Femur (tissue), 1 donor: ENCODE data around the gene COLGALT1.
"Not testable (repeated sequence)": the region's sequence is repeated elsewhere in the genome, so short reads cannot be mapped to it uniquely, and the experiment has no call there.

ENCODE experiments used
- DNase-seq: peaks from one replicate; pipeline ENCODE4 v3.0.0-alpha.2; 2017

The COLGALT1 gene

DNA sequence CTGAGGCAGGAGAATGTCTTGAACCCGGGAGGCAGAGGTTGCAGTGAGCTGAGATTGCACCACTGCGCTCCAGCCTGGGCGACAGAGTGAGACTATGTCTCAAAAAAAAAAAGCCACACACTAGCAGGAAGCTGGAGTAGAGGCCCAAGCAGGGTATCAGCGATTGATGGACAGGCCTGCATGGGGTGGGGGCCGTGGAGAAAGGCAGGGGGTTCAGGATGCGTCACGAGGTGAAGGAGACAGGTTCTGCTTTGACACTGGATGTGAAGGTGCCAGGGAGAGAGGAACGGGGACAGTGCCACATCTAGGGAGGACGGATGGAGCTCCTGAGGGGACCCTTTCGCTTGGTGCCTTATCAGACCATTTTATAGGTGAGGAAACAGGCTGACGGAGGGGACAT, 7.1 kb downstream of the COLGALT1 start:
- DNase-seq = no peak

DNA sequence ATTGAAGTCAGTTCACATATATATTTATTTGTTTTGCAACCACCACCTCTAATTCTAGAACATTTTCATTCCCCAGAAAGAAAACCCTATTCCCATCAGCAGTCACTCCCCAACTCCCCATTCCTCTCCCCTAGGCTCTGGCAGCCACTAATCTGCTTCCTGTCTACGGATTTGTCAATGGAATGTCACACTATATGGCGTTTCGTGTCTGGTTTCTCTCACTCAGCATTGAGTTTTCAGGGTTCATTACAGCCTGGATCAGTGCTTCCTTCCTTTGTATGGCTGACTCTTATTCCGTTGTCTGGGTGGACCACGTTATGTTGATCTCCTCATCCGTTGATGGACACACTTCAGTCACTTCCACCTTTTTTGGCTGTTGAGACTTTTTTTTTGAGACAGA, 9.3 kb downstream of the COLGALT1 start:
- no peak for DNase-seq

DNA sequence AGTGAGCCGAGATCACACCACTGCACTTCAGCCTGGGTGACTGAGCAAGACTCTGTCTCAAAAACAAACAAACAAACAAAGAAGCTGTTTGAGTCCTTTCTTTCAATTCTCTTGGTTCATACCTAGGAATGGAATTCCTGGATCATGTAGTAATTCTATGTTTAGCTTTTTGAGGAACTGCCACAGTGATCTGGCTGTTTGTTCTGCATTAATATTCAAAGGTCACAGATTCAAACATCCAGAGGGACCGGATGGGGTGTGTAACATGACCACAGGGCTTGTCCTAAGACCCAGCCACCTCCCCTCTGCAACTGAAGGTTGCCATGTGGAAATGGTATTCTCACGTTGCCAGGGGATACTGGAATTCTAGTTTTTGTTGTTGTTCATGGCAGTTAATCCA, 10.2 kb downstream of the COLGALT1 start:
- no peak for DNase-seq

DNA sequence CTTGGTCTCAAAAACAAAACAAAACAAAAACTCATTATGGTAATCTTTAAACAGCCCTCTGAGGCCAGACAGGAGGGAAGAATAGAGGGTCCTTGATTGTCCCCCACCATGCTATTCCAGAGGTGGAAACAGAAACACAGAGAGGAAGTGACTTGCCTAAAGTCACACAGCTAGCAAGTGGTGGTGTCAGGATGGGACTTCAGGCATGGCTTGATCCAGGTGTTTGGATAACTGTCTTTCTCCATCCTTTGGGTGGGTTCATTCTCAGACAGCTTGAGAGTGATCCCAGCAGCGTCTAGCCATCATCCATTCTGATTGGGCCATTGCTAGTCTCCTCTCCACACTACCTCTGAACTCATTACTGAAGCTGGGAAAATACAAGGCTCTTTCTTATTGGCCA, 12.5 kb downstream of the COLGALT1 start:
- DNase-seq = no peak

DNA sequence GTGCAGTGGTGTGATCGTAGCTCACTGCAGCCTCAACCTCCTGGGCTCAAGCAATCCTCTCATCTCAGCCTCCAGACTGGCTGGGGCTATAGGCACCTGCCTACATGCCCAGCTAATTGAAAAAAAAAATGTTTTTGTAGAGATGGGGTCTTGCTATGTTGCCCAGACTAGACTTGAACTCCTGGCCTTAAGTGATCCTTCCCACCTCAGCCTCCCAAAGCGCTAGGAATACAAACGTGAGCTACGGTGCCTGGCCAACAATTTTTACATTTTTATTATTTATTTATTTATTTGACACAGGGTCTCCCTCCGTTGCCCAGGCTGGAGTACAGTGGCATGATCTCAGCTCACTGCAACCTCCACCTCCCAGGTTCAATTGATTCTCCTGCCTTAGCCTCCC, 14.8 kb downstream of the COLGALT1 start:
- not testable (repeated sequence) for DNase-seq

DNA sequence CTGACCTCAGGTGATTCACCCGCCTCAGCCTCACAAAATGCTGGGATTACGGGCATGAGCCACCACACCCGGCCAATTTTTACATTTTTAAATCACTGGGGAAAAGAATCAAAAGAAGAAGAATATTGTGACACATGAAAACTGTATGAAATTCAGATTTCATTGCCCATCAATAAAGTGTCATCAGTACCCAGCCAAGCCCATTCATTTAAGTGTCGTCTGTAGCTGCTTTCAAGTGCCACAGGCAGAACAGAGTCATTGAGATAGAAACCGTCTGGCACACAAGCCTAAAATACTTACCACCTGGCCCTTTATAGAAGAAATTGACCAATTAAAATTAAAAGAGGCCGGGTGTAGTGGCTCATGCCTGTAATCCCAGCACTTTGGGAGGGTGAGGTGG, 15.3 kb downstream of the COLGALT1 start:
- DNase-seq = no peak

DNA sequence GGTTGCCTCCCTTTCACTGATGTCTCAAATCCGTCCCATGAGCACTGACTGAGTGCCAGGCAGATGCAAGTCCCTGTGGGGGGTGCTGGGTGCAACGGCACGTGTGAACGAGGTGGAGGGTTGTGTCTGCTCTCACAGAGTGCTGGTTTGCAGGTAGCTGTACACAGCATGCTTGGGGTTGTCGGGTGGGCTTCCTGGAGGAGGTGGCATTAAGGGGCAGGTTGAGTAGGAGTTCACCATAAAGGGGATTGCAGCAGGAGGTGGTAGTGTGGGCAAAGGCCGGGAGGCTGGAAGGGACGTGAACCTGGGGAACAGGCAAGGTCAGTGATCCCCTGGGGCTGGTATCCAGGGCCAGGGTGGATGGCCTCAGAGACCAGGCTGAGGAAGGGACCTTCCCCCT, 17.2 kb downstream of the COLGALT1 start:
- no peak for DNase-seq

DNA sequence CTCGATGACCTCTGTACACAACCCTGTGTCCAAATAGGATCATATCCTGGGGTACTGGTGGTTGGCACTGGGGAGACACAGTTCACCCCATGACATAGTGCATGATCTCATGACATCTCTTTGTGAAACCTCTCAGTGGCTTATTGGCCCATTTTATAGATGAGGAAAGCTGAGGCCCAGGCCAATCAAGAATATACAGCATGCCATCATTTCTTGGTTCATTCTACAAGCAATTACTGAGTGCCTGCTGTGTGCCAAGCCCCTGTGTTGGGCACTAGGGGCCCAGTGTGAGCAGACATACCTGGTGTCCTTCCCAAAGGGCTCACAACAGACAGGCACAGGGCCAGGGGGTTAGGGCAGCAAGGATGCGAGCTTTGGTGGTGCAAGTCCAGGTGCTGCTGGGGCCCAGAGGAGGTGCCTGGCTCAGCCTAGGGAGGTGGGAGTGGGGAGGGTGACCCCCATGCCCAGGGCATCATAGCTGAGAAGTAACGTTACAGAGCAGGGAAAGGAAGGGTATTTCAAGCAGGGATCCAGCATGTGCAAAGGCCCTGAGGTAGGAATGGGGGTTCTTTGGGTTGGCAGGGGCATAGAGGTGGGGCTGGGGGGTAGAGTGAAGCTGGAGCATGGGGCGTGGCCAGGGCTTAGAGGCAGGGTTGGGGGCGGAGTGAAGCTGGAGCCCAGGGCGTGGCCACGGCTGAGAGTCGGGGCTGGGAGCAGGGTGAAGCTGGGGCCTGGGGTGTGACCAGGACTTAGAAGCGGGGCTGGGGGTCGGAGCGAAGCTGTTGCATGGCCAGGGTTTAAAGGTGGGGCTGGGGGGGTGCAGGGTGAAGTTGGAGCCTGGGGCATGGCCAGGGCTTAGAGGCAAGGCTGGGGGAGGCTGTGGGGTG, 20.7 kb downstream of the COLGALT1 start:
- DNase-seq = no peak

DNA sequence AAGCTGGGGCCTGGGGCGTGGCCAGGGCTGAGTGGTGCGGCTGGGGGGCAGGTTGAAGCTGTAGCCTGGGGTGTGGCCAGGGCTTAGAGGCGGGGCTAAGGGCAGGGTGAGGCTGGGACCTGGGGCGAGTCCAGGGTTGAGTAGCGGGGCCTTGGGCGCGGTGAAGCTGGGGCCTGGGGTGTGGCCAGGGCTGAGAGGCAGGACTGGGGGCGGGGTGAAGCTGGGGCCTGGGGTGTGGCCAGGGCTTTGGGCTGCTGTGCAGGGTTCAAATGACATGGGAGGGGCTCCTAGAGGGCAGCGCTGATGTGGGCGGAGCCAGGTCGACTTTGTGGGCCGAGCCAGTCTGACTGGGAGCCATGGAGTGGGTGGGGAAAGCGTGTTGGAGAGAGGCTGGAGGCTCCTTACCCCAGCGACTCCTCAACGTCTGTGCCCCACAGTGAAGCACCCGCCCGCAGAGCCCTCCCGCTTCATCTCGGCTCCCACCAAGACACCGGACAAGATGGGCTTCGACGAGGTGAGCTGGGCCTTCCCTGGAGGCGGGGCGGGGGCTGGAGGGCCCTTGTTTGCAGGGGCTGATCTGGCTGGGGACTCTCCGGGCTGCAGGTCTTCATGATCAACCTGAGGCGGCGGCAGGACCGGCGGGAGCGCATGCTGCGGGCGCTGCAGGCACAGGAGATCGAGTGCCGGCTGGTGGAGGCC, 21.5 kb downstream of the COLGALT1 start:
- peak; percentile 81 for DNase-seq

DNA sequence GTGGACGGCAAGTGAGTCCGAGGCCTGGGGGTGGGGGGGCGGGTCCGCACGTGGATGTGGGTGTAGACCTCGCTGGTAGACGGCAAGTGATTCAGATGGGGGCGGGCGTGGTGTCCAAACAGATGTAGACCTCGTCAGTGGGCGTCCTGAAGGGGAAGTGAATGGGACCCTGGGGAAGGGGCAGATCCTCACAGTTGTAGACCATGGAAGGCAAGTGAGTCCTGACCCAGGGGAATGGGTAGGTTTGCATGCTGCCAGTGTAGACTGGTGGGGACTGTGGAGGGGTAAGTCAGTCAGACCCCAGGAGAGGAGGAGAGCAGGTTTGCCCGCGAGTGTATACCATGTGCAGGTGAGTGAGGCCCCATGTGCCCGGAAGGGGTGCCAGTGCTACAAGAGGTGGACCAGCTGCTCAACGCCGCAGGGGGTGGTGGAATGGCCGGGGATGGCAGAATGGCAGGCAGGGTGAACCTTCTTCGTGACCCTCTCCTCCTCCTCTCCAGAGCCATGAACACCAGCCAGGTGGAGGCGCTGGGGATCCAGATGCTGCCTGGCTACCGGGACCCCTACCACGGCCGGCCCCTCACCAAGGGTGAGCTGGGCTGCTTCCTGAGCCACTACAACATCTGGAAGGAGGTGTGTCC, 22.1 kb downstream of the COLGALT1 start:
- DNase-seq = no peak

DNA sequence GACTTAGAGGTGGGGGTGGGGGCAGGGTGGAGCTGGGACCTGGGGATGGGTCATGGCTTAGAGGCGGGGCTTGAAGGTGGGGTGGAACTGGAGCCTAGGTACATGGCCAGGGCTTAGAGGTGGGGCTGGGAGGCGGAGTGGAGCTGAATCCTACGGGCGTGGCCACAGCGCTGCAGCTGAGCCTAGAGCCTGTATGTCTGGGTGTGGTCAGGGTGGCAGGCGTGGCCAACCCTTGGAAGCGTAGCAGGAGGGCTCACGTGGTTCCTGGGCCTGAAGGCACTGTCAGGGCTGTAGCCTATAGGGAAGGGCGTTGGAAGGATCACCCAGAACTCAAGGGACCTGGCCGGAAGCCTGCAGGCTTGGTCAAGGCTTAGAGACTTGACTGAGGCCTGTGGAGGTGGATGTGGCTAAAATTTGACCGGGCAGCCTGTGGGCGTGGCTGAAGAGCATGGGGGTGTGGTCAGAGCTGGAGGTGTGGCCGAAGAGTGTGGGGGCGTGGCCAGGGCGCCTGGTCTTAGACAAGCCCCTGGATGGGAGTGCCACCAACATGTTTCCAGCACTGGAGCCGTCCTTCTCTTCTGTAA, 24.3 kb downstream of the COLGALT1 start:
- peak; percentile 69 for DNase-seq

DNA sequence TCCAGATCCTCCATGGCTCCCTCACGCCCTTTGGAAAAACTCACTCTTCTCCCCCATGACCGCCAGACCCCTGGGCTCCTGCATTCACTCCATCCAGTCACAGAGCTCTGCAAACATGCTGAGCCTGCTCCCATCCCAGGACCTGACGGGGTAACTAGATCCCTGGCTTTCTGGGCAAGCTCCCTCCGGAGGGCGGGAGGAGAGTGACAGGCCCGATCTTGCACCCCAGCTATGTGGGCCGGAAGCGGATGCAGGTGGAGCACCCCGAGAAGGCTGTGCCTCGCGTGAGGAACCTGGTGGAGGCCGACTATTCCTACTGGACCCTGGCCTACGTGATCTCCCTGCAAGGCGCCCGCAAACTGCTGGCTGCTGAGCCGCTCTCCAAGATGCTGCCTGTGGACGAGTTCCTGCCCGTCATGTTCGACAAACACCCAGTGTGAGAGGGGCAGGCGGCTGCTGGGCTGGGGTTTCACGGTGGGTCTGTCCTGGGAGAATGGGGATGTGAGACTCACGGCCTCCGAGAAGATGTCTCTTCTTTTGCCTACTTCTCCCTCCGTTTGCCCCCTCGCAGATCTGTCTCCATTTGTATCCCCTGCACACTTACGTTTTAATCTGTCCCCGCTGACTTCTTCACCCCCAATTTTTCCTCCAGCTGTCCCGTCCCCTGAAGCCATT, 25.2 kb downstream of the COLGALT1 start:
- DNase-seq = no peak

DNA sequence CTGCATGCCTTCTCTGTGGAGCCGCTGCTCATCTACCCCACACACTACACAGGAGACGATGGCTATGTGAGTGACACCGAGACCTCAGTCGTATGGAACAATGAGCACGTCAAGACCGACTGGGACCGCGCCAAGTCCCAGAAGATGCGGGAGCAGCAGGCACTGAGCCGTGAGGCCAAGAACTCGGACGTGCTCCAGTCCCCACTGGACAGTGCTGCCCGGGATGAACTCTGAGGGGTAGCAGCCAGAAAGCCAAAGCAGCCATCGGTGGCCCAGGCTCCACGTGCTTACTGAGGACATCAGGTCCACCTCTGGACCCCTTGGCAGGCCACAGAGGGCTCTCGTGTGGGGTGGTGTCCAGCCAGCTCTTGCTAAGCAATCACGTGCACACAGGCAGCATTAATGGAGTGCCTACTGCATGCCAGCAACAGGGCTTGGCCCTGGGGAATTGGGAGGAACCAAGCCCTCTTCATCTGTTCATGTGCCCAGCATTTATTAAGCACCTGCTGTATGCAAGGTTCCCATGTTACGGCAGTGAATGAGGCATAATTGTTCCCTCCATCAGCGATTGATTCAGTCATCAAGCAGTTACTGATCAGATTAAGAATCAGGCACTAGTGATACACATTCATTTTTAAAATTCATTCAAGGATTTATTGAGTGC, 25.9 kb downstream of the COLGALT1 start:
- no peak for DNase-seq

DNA sequence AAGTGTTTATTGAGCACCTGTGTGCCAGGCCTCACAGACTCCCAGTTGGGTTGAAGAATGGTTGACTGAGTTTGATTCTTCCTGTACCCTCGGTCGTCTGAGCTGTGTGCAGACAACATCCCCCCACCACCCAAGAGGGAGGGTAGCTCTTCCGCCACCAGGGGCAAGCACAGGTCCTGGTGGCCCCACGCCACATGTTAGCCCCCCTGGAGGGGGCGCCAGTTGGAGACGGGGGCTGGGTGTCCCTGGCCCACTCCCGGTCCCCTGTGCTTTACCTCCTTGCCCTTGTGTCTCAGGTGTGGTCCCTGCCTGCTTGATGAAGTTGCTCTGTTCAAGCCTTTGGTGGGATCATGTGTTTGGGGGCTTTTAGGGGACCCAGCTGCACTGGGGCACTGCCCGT, 27.2 kb downstream of the COLGALT1 start:
- no peak for DNase-seq

DNA sequence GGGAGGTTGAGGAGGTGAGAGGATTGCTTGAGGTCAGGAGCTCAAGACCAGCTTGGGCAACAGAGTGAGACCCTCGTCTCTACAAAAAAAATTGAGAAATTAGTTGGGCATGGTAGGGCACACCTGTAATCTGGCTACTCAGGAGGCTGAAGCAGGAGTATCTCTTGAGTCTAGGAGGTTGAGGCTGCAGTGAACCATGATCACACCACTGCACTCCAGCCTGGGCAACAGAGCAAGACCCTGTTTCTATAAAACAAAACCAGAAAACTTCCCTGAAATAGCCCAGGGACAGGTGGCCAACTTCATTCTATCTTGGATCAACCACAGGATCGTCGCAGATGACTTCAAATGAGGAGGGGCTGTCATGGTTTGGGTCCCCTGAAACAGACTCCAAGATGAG, 28.7 kb downstream of the COLGALT1 start:
- DNase-seq = no peak

DNA sequence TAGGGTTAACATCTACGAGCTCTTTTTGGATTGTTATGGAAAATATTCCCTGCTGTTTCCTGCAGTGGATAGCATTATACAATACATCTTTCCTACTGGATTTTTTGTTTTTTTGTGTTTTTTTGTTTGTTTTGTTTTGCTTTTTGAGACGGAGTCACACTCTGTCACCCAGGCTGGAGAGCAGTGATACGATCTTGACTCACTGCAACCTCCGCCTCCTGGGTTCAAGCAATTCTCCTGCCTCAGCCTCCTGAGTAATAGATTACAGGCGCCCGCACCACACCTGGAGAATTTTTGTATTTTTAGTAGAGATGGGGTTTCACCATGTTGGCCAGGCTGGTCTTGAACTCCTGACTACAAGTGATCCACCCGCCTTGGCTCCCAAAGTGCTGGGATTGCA, 29.9 kb downstream of the COLGALT1 start:
- DNase-seq = not testable (repeated sequence)

DNA sequence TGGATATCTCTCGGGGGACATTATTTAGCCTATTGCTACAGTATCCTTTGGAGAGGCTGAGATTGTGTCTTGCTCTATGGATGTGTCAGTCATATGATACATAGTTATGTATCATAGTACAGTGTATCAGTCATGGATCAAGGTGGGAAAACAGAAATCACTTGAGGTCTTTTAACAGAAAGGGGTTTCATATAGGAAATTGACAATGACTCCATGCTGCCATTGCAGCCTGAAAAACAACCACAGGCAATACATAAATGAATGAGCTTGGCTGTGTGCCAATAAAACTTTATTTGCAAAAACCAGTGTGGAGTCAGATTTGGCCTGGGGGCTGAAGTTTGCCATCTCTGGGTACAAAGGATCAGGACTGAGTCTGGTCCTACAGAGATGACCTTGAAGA, 35.4 kb downstream of the COLGALT1 start:
- no peak for DNase-seq

DNA sequence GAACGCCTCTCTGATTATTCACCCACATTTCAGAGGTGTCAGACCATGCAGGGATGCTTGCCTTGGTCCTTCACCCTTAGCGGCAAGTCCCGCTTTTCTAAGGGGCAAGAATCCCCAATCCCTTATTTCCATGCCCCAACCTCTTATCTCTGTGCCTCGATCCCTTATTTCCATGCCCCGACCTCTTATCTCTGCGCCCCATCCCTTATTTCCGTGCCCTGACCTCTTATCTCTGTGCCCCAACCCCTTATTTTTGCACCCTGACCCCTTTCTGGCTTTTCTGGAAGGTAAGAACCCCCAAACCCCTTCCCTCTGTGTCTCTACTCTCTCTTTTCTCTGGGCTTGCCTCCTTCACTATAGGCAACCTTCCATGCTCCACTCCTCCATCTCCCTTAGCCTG, 38.8 kb downstream of the COLGALT1 start:
- not testable (repeated sequence) for DNase-seq

DNA sequence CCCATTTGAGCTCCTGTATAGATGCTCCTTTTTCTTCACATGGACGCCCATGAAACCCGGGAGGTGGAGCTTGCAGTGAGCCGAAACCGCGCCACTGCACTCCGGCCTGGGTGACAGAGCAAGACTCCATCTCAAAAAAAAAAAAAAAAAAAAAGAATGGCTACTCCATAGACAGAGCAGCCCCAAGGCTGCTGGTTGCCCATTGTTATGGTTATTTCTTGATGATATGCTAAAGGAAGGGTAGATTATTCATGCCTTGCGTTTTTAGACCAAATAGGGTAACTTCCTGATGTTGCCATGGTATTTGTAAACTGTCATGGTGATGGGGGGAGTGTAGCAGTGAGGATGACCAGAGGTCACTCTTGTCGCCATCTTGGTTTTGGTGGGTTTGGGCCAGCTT, 42.6 kb downstream of the COLGALT1 start:
- not testable (repeated sequence) for DNase-seq

DNA sequence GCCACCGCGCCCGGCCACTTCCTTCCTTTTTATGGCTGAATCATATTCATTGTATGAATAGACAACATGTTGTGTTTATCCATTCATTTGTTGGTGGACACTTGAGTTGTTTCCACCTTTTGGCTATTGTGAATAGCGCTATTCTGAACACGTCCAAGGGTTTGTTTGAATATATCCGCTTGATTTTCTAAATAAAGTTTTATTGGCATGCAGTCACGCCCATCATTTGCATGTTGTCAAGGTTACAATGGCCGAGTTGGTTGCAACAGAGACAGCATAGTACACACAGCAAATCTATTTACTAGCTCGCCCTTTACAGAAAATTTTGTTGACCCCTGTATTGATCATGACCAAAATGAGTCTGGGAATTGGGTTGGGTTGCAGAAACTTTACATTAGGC, 43.5 kb downstream of the COLGALT1 start:
- DNase-seq = no peak

DNA sequence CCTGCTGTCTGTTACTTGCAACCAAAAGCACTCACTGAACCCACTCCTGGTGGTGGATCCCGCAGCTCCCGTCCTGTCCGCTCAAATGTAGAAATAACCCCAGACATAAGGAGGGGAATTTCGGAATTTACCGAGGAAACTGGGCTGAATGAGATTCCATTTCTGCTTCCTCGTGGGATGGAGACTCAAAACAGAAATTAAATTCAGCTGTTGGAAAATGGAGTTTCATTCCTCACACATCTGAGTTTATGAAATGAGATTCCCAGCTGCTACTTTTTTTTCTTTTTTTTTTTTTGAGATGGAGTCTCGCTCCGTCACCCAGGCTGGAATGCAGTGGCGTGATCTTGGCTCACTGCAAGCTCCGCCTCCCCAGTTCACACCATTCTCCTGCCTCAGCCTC, 44.3 kb downstream of the COLGALT1 start:
- DNase-seq = no peak

DNA sequence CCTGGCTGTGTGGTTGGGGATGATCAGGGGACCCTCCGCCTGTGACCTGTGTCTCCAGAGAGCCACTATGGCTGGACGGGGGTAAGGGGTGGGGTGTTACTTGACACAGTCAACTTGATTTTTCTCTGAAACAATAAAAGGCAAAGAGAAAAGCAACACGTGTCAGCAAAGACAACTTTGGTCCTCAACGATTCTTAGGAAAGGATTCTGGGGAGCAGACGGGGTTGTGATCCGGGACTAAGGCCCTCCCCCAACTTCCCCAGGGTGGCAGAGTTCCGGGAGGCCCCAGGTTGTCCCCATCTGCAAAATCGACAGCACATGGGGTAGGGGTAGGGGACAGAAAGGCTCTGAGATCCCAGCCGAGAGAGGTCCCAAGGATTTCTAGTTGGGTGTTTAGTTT, 46.2 kb downstream of the COLGALT1 start:
- no peak for DNase-seq
